ENCODE measurements around the gene PSMC3.
A peak's percentile ranks its signal among the peaks of the same experiment; 100 is the strongest.

The PSMC3 gene

GRCh38 chr11:47413908-47414684 is 12.1 kb downstream of the PSMC3 start:
- no peak for DNase-seq
- Histone ChIP-seq H3K56ac (ENCODE audit: low read length) (no peak overlapping the region), H2BK120ac (ENCODE audit: low read depth, low read length) (no peak overlapping the region), H3K79me1 (ENCODE audit: low read length) (no peaks in the 10 kb centered on the region), H3K4ac (ENCODE audit: low read depth, low read length) (no peak overlapping the region), H3K79me2 (ENCODE audit: control insufficient read depth, insufficient read depth, low read length) (no peaks in the 10 kb centered on the region), H3K9ac (ENCODE audit: low read length) (no peak overlapping the region), H4K5ac (ENCODE audit: low read length) (no peak overlapping the region), H3K4me2 (ENCODE audit: low read length) (no peak overlapping the region), H3K4me1 (ENCODE audit: control insufficient read depth, low read depth, low read length) (no peaks in the 10 kb centered on the region), H3K36me3 (ENCODE audit: control insufficient read depth, insufficient read depth, low read length) (peaks cover 3% of the 10 kb centered on the region), H2AK5ac (ENCODE audit: low read length) (no peak overlapping the region), H4K8ac (ENCODE audit: low read depth, low read length) (no peak overlapping the region), H3K23ac (ENCODE audit: low read length) (no peak overlapping the region), H2BK15ac (replicated peaks; ENCODE audit: low read depth) (no peak overlapping the region), H3K18ac (ENCODE audit: low read length) (no peak overlapping the region), H3K4me3 (ENCODE audit: low read length) (no peak overlapping the region), H2BK5ac (ENCODE audit: low read length) (no peak overlapping the region), H3K27ac (ENCODE audit: low read depth, low read length) (no peak overlapping the region), H3K27me3 (ENCODE audit: insufficient read depth, low read length, poor library complexity) (no peaks in the 10 kb centered on the region)
- no CpG with 5 or more reads among the region's 16 CpGs for WGBS (ENCODE audit: extremely low coverage, insufficient coverage, low lambda C conversion rate)

- H3K4me2 ChIP-seq (ENCODE audit: low read length), result no peak overlapping the region
- no peak overlapping the region for H3K4ac ChIP-seq (ENCODE audit: low read depth, low read length)
- no peak overlapping the region for H2BK120ac ChIP-seq (ENCODE audit: low read depth, low read length)
- no peak overlapping the region for H3K23ac ChIP-seq (ENCODE audit: low read length)
- no peak overlapping the region for H4K5ac ChIP-seq (ENCODE audit: low read length)
- H3K4me1 ChIP-seq (ENCODE audit: control insufficient read depth, low read depth, low read length), result peaks cover 2% of the 10 kb centered on the region
- no peak overlapping the region for H3K27ac ChIP-seq (ENCODE audit: low read depth, low read length)
- peaks cover 4% of the 10 kb centered on the region for H3K79me1 ChIP-seq (ENCODE audit: low read length)
- no peak overlapping the region for H3K9ac ChIP-seq (ENCODE audit: low read length)
- no peak overlapping the region for H3K56ac ChIP-seq (ENCODE audit: low read length)
- H3K27me3 ChIP-seq (ENCODE audit: insufficient read depth, low read length, poor library complexity), result no peaks in the 10 kb centered on the region
- H3K18ac ChIP-seq (ENCODE audit: low read length), result no peak overlapping the region
- H3K36me3 ChIP-seq (ENCODE audit: control insufficient read depth, insufficient read depth, low read length), result peaks cover 3% of the 10 kb centered on the region
- H2BK15ac ChIP-seq (replicated peaks; ENCODE audit: low read depth), result no peak overlapping the region
- H2AK5ac ChIP-seq (ENCODE audit: low read length), result no peak overlapping the region
- H4K8ac ChIP-seq (ENCODE audit: low read depth, low read length), result no peak overlapping the region
- no peak for DNase-seq
- no peak overlapping the region for H2BK5ac ChIP-seq (ENCODE audit: low read length)
- no peaks in the 10 kb centered on the region for H3K79me2 ChIP-seq (ENCODE audit: control insufficient read depth, insufficient read depth, low read length)
- no CpG with 5 or more reads among the region's 13 CpGs for WGBS (ENCODE audit: extremely low coverage, insufficient coverage, low lambda C conversion rate)
- H3K4me3 ChIP-seq (ENCODE audit: low read length), result no peak overlapping the region
These were observed 12.9 kb downstream of the PSMC3 start for GRCh38 chr11:47413351-47413750.

DNA sequence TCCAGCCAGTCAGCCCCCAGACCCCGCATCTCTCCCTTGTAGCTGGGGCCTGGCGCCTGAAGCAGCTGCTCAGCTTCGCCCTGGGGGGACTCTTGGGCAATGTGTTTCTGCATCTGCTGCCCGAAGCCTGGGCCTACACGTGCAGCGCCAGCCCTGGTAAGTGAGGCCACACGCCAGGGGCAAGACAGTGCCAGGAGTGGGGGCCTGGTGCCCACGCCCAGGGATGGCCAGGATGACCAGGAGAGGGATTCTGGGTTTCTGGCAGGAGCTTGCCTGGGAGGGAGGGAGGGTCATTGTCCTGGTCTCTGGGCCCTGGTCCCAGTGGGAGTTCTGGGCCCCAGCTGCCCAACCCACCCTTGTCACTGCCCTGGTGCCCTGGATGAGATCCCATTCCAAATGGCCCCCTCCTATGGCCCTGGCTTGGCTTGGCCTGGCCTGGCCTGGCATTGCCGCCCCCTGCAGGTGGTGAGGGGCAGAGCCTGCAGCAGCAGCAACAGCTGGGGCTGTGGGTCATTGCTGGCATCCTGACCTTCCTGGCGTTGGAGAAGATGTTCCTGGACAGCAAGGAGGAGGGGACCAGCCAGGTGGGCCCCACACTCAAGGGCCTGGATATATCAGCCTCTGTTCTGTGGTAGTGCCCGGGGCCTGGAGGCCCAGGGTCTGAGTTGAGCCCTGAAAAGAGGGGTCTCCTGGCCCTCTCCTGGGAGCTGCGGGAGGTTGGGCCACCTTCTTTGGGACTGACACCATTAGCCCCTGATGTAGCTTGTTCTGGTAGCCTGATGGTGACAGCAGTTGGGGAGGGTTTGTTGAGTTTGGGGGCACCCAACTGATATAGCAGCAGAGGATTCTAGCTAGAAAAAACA is 14.1 kb downstream of the PSMC3 start:
- Histone ChIP-seq H3K56ac (ENCODE audit: low read length) (no peak overlapping the region), H3K9ac (ENCODE audit: low read length) (no peak overlapping the region), H3K27ac (ENCODE audit: low read depth, low read length) (no peak overlapping the region), H3K27me3 (ENCODE audit: insufficient read depth, low read length, poor library complexity) (no peaks in the 10 kb centered on the region), H3K4me1 (ENCODE audit: control insufficient read depth, low read depth, low read length) (peaks cover 5% of the 10 kb centered on the region), H4K5ac (ENCODE audit: low read length) (no peak overlapping the region), H3K23ac (ENCODE audit: low read length) (no peak overlapping the region), H3K4me3 (ENCODE audit: low read length) (no peak overlapping the region), H3K79me2 (ENCODE audit: control insufficient read depth, insufficient read depth, low read length) (no peaks in the 10 kb centered on the region), H3K36me3 (ENCODE audit: control insufficient read depth, insufficient read depth, low read length) (no peaks in the 10 kb centered on the region), H3K4me2 (ENCODE audit: low read length) (no peak overlapping the region), H2BK120ac (ENCODE audit: low read depth, low read length) (no peak overlapping the region), H3K79me1 (ENCODE audit: low read length) (peaks cover 4% of the 10 kb centered on the region), H2BK15ac (replicated peaks; ENCODE audit: low read depth) (no peak overlapping the region), H3K4ac (ENCODE audit: low read depth, low read length) (no peak overlapping the region), H2AK5ac (ENCODE audit: low read length) (no peak overlapping the region), H2BK5ac (ENCODE audit: low read length) (no peak overlapping the region), H3K18ac (ENCODE audit: low read length) (no peak overlapping the region), H4K8ac (ENCODE audit: low read depth, low read length) (no peak overlapping the region)
- WGBS (ENCODE audit: extremely low coverage, insufficient coverage, low lambda C conversion rate), result no CpG with 5 or more reads among the region's 12 CpGs
- DNase-seq, result peak; percentile 75

GRCh38 chr11:47410370-47411264 is 15.6 kb downstream of the PSMC3 start:
- Histone ChIP-seq H3K9ac (ENCODE audit: low read length) (no peak overlapping the region), H2BK5ac (ENCODE audit: low read length) (no peak overlapping the region), H2BK15ac (replicated peaks; ENCODE audit: low read depth) (no peak overlapping the region), H3K36me3 (ENCODE audit: control insufficient read depth, insufficient read depth, low read length) (no peaks in the 10 kb centered on the region), H3K27me3 (ENCODE audit: insufficient read depth, low read length, poor library complexity) (no peaks in the 10 kb centered on the region), H3K56ac (ENCODE audit: low read length) (no peak overlapping the region), H3K27ac (ENCODE audit: low read depth, low read length) (no peak overlapping the region), H3K4ac (ENCODE audit: low read depth, low read length) (no peak overlapping the region), H4K8ac (ENCODE audit: low read depth, low read length) (no peak overlapping the region), H3K4me1 (ENCODE audit: control insufficient read depth, low read depth, low read length) (peaks cover 5% of the 10 kb centered on the region), H2AK5ac (ENCODE audit: low read length) (no peak overlapping the region), H3K23ac (ENCODE audit: low read length) (no peak overlapping the region), H3K18ac (ENCODE audit: low read length) (no peak overlapping the region), H3K79me1 (ENCODE audit: low read length) (peaks cover 4% of the 10 kb centered on the region), H3K4me3 (ENCODE audit: low read length) (no peak overlapping the region), H3K79me2 (ENCODE audit: control insufficient read depth, insufficient read depth, low read length) (no peaks in the 10 kb centered on the region), H3K4me2 (ENCODE audit: low read length) (no peak overlapping the region), H2BK120ac (ENCODE audit: low read depth, low read length) (no peak overlapping the region), H4K5ac (ENCODE audit: low read length) (no peak overlapping the region)
- no peak for DNase-seq
- no CpG with 5 or more reads among the region's 12 CpGs for WGBS (ENCODE audit: extremely low coverage, insufficient coverage, low lambda C conversion rate)

DNA sequence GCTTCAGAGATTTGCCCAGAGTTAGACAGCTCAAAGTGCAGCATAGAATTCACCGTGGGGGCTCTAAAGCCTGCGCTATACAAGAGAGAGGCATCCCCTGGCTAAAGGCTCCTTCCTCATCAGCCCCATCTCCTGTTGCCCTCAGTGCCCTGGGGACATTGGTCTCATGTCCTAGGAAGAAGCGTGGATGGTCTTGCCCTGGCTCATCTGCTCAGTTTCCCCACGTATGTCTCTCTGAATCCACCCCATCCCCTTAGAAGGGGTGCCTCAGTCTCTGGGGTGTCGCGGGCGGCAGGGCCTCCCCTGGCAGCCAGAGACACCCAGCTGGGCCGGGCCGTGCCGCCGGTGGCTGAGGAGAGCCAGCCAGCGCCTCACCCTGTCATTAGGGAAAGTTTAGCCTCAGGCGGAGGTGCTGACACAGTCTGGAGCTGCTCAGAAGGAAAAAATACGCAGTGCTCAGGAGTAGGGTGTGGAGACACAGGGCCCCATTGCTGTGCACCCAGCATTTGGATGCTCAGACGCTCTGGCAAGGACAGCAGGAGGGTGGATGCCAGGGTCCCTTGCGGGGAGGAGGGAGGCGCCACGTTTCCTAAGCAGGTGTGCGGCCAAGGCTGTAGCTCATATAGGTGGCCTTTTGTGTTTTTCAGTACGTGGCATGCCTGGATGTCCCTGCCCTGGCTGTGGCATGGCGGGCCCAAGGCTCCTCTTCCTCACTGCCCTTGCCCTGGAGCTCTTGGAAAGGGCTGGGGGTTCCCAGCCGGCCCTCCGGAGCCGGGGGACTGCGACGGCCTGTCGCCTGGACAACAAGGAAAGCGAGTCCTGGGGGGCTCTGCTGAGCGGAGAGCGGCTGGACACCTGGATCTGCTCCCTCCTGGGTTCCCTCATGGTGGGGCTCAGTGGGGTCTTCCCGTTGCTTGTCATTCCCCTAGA is 16.5 kb downstream of the PSMC3 start:
- Histone ChIP-seq H3K27ac (ENCODE audit: low read depth, low read length) (no peak overlapping the region), H3K79me1 (ENCODE audit: low read length) (peaks cover 4% of the 10 kb centered on the region), H2AK5ac (ENCODE audit: low read length) (no peak overlapping the region), H3K79me2 (ENCODE audit: control insufficient read depth, insufficient read depth, low read length) (no peaks in the 10 kb centered on the region), H4K5ac (ENCODE audit: low read length) (no peak overlapping the region), H2BK15ac (replicated peaks; ENCODE audit: low read depth) (no peak overlapping the region), H3K56ac (ENCODE audit: low read length) (peak overlapping the region; percentile 100), H3K4me2 (ENCODE audit: low read length) (no peak overlapping the region), H4K8ac (ENCODE audit: low read depth, low read length) (no peak overlapping the region), H3K18ac (ENCODE audit: low read length) (no peak overlapping the region), H2BK5ac (ENCODE audit: low read length) (no peak overlapping the region), H3K4me1 (ENCODE audit: control insufficient read depth, low read depth, low read length) (peaks cover 5% of the 10 kb centered on the region), H3K36me3 (ENCODE audit: control insufficient read depth, insufficient read depth, low read length) (no peaks in the 10 kb centered on the region), H3K4ac (ENCODE audit: low read depth, low read length) (no peak overlapping the region), H3K9ac (ENCODE audit: low read length) (peak overlapping the region; percentile 98), H2BK120ac (ENCODE audit: low read depth, low read length) (no peak overlapping the region), H3K4me3 (ENCODE audit: low read length) (no peak overlapping the region), H3K23ac (ENCODE audit: low read length) (no peak overlapping the region), H3K27me3 (ENCODE audit: insufficient read depth, low read length, poor library complexity) (no peaks in the 10 kb centered on the region)
- no CpG with 5 or more reads among the region's 31 CpGs for WGBS (ENCODE audit: extremely low coverage, insufficient coverage, low lambda C conversion rate)
- no peak for DNase-seq

All from mesendoderm (in vitro differentiated cells).